Measurements from ENCODE around the gene FAM110C.

Gene FAM110C

GRCh38 chr2:51613-52012 lies 5.3 kb upstream of the FAM110C start:
- TF ChIP-seq CTCF (IDR thresholded peaks at IDR 0.05): no peak
- Histone ChIP-seq H3K4me3 (no peak overlapping the region), H3K27ac (no peak overlapping the region)
- no peak for DNase-seq (ENCODE audit: low spot score)

GRCh38 chr2:47737-48136 lies 1.4 kb upstream of the FAM110C start:
- no peak overlapping the region for H3K4me3 ChIP-seq
- H3K27ac ChIP-seq: peak overlapping the region; percentile 71 to 96
- TF ChIP-seq CTCF (IDR thresholded peaks at IDR 0.05): no peak
- DNase-seq (ENCODE audit: low spot score): no peak

- TF ChIP-seq CTCF (IDR thresholded peaks at IDR 0.05): no peak
- H3K27ac ChIP-seq: peak overlapping the region; percentile 71 to 96
- H3K4me3 ChIP-seq: peak overlapping the region; percentile 90
- DNase-seq (ENCODE audit: low spot score): no peak
Observed at GRCh38 chr2:47346-47725, 1.0 kb upstream of the FAM110C start.

GRCh38 chr2:46131-46470 lies 204 bp downstream of the FAM110C start:
- no peak for TF ChIP-seq CTCF (IDR thresholded peaks at IDR 0.05)
- H3K27ac ChIP-seq: peak overlapping the region; percentile 71 to 96
- no peak for DNase-seq (ENCODE audit: low spot score)
- peak overlapping the region; percentile 90 for H3K4me3 ChIP-seq

- Histone ChIP-seq H3K4me3 (peak overlapping the region; percentile 90), H3K27ac (peak overlapping the region; percentile 71 to 96)
- DNase-seq (ENCODE audit: low spot score): no peak
- no peak for TF ChIP-seq CTCF (IDR thresholded peaks at IDR 0.05)
Observed at GRCh38 chr2:45342-46130, 769 bp downstream of the FAM110C start.

- Histone ChIP-seq H3K4me3 (peak overlapping the region; percentile 90), H3K27ac (peak overlapping the region; percentile 71 to 96)
- no peak for TF ChIP-seq CTCF (IDR thresholded peaks at IDR 0.05)
- no peak for DNase-seq (ENCODE audit: low spot score)
Observed at GRCh38 chr2:44748-45341, 1.5 kb downstream of the FAM110C start.

GRCh38 chr2:42788-43187 lies 3.5 kb downstream of the FAM110C start:
- H3K4me3 ChIP-seq: no peak overlapping the region
- no peak for DNase-seq (ENCODE audit: low spot score)
- H3K27ac ChIP-seq: no peak overlapping the region
- TF ChIP-seq CTCF (IDR thresholded peaks at IDR 0.05): no peak
